NCI-H1092 (cell line): ENCODE results near the gene MMS19.
"Not testable (repeated sequence)": the region's sequence is repeated elsewhere in the genome, so short reads cannot be mapped to it uniquely, and the experiment has no call there.

ENCODE experiments used
- DNase-seq: peaks from one replicate; lab custom pipeline; 2025; lab: John Stamatoyannopoulos, UW

MMS19 gene

GRCh38 chr10:97529685-97530465 is 31.7 kb upstream of the MMS19 start:
- DNase-seq = no peak

- not testable (repeated sequence) for DNase-seq
Observed at GRCh38 chr10:97528876-97529275, 30.7 kb upstream of the MMS19 start.

- no peak for DNase-seq
Observed at GRCh38 chr10:97525683-97526110, 27.5 kb upstream of the MMS19 start.

- no peak for DNase-seq
Observed at GRCh38 chr10:97525086-97525485, 26.9 kb upstream of the MMS19 start.

- no peak for DNase-seq
Observed at GRCh38 chr10:97522937-97523336, 24.7 kb upstream of the MMS19 start.

GRCh38 chr10:97522071-97522470 is 23.8 kb upstream of the MMS19 start:
- DNase-seq = no peak

GRCh38 chr10:97520978-97521761 is 22.9 kb upstream of the MMS19 start:
- DNase-seq = no peak

- DNase-seq = no peak
Observed at GRCh38 chr10:97520520-97520919, 22.3 kb upstream of the MMS19 start.

GRCh38 chr10:97519342-97519741 is 21.1 kb upstream of the MMS19 start:
- no peak for DNase-seq

GRCh38 chr10:97518301-97519043 is 20.2 kb upstream of the MMS19 start:
- no peak for DNase-seq

- DNase-seq = no peak
Observed at GRCh38 chr10:97517778-97518300, 19.6 kb upstream of the MMS19 start.

- DNase-seq = no peak
Observed at GRCh38 chr10:97517096-97517750, 19.0 kb upstream of the MMS19 start.

GRCh38 chr10:97515271-97515978 is 17.2 kb upstream of the MMS19 start:
- no peak for DNase-seq

- no peak for DNase-seq
Observed at GRCh38 chr10:97514344-97514743, 16.1 kb upstream of the MMS19 start.

- DNase-seq = no peak
Observed at GRCh38 chr10:97512993-97513392, 14.8 kb upstream of the MMS19 start.

- no peak for DNase-seq
Observed at GRCh38 chr10:97511711-97512440, 13.7 kb upstream of the MMS19 start.

- no peak for DNase-seq
Observed at GRCh38 chr10:97510686-97511085, 12.5 kb upstream of the MMS19 start.

- DNase-seq = no peak
Observed at GRCh38 chr10:97509120-97509680, 11.0 kb upstream of the MMS19 start.

- DNase-seq = no peak
Observed at GRCh38 chr10:97508342-97508741, 10.1 kb upstream of the MMS19 start.
